ENCODE results near the gene DNM2. TPM values are rescaled to one million over a fixed set of nuclear protein-coding genes. Genes with fewer than 3 reads are reported as not detected.
A peak's percentile ranks its signal among the peaks of the same experiment; 100 is the strongest.

The DNM2 gene
- total and polyA plus RNA-seq, 2 experiments from 2014 or later, result 47.2 to 60.5 TPM

GRCh38 chr19:10766671-10767201 lies 48.9 kb downstream of the DNM2 start:
- no peaks in the 10 kb centered on the region for H4K20me1 ChIP-seq (ENCODE audit: insufficient read depth)
- peaks cover 17% of the 10 kb centered on the region for H3K4me1 ChIP-seq (ENCODE audit: insufficient read depth)
- TF ChIP-seq EZH2 (IDR thresholded peaks at IDR 0.05; ENCODE audit: insufficient read depth, poor library complexity, severe bottlenecking), result no peak
- TF ChIP-seq EZH2phosphoT487 (IDR thresholded peaks at IDR 0.05; ENCODE audit: insufficient read depth, low read depth), result no peak
- 0 out of 2 replicates have a peak overlapping the region, but pooled peaks have one; percentile 27 for H3K9ac ChIP-seq
- peak; percentile 57 for DNase-seq
- H3K79me2 ChIP-seq (ENCODE audit: insufficient read depth), result peaks cover 94% of the 10 kb centered on the region
- H3K4me2 ChIP-seq (ENCODE audit: unreplicated experiment), result no peak overlapping the region
- H3K27ac ChIP-seq, result no peak overlapping the region
- no peak overlapping the region for H2AFZ ChIP-seq
- no peak overlapping the region for H3K4me3 ChIP-seq
- 55 to 60% methylated on average over 8 to 10 of the region's 10 CpGs for WGBS, 2 experiments (ENCODE audit: low coverage in 1 of 2, low lambda C conversion rate in 2 of 2, missing lambda C conversion rate in 2 of 2)
- no peaks in the 10 kb centered on the region for H3K27me3 ChIP-seq (replicated peaks; ENCODE audit: insufficient read depth)
- no peaks in the 10 kb centered on the region for H3K9me3 ChIP-seq (ENCODE audit: low read depth)
- no peaks in the 10 kb centered on the region for H3K9me2 ChIP-seq (ENCODE audit: insufficient read depth)
- 0 out of 2 replicates have a peak, but pooled peaks cover under 1% of the 10 kb centered on the region for H3K36me3 ChIP-seq (ENCODE audit: low read depth)
- in situ Hi-C loops (cut with MboI), result no loop called here
- no peaks in the 10 kb centered on the region for H3F3A ChIP-seq (ENCODE audit: insufficient read depth)

- H3K9ac ChIP-seq, result no peak overlapping the region
- peaks cover 17% of the 10 kb centered on the region for H3K4me1 ChIP-seq (ENCODE audit: insufficient read depth)
- H3K27ac ChIP-seq, result no peak overlapping the region
- H3K79me2 ChIP-seq (ENCODE audit: insufficient read depth), result peaks cover 91% of the 10 kb centered on the region
- no peaks in the 10 kb centered on the region for H3K9me2 ChIP-seq (ENCODE audit: insufficient read depth)
- H3F3A ChIP-seq (ENCODE audit: insufficient read depth), result no peaks in the 10 kb centered on the region
- TF ChIP-seq EZH2 (IDR thresholded peaks at IDR 0.05; ENCODE audit: insufficient read depth, poor library complexity, severe bottlenecking) (no peak), EZH2phosphoT487 (IDR thresholded peaks at IDR 0.05; ENCODE audit: insufficient read depth, low read depth) (no peak)
- in situ Hi-C loops (cut with MboI), result no loop called here
- 97 to 98% methylated on average over 10 of the region's 10 CpGs for WGBS, 2 experiments (ENCODE audit: low coverage in 1 of 2, low lambda C conversion rate in 2 of 2, missing lambda C conversion rate in 2 of 2)
- no peak for DNase-seq
- H3K4me3 ChIP-seq, result no peak overlapping the region
- no peak overlapping the region for H2AFZ ChIP-seq
- H4K20me1 ChIP-seq (ENCODE audit: insufficient read depth), result no peaks in the 10 kb centered on the region
- no peaks in the 10 kb centered on the region for H3K27me3 ChIP-seq (replicated peaks; ENCODE audit: insufficient read depth)
- no peak overlapping the region for H3K4me2 ChIP-seq (ENCODE audit: unreplicated experiment)
- no peaks in the 10 kb centered on the region for H3K36me3 ChIP-seq (ENCODE audit: low read depth)
- H3K9me3 ChIP-seq (ENCODE audit: low read depth), result no peaks in the 10 kb centered on the region
These were observed 49.8 kb downstream of the DNM2 start for GRCh38 chr19:10767726-10768125.

DNA sequence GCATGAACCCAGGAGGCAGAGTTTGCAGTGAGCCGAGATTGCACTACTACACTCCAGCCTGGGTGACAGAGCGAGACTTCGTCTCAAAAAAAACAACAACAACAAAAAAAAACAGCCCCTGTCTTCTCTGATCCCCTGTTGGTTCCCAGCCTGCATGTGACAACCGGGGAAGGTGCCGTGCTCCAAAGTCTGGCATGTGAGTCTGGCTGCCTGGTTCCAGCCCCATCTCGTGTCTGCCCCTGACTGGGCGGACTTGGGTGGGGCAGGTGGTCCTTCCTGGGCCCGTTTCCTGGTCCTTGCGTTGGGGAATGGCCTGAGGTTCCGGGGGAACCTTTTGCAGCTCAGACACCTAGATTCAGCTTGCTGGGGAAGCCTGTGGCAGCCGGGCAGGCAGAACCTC lies 50.5 kb downstream of the DNM2 start:
- 90 to 95% methylated on average over 11 of the region's 11 CpGs for WGBS, 2 experiments (ENCODE audit: low coverage in 1 of 2, low lambda C conversion rate in 2 of 2, missing lambda C conversion rate in 2 of 2)
- in situ Hi-C loops (cut with MboI), result no loop called here
- H3K27me3 ChIP-seq (replicated peaks; ENCODE audit: insufficient read depth), result no peaks in the 10 kb centered on the region
- H3K4me1 ChIP-seq (ENCODE audit: insufficient read depth), result peaks cover 17% of the 10 kb centered on the region
- H2AFZ ChIP-seq, result no peak overlapping the region
- no peaks in the 10 kb centered on the region for H3K9me2 ChIP-seq (ENCODE audit: insufficient read depth)
- no peaks in the 10 kb centered on the region for H4K20me1 ChIP-seq (ENCODE audit: insufficient read depth)
- TF ChIP-seq EZH2phosphoT487 (IDR thresholded peaks at IDR 0.05; ENCODE audit: insufficient read depth, low read depth) (no peak), EZH2 (IDR thresholded peaks at IDR 0.05; ENCODE audit: insufficient read depth, poor library complexity, severe bottlenecking) (no peak)
- no peaks in the 10 kb centered on the region for H3K9me3 ChIP-seq (ENCODE audit: low read depth)
- H3K9ac ChIP-seq, result no peak overlapping the region
- peaks cover 84% of the 10 kb centered on the region for H3K79me2 ChIP-seq (ENCODE audit: insufficient read depth)
- no peak overlapping the region for H3K4me2 ChIP-seq (ENCODE audit: unreplicated experiment)
- H3K27ac ChIP-seq, result no peak overlapping the region
- H3K4me3 ChIP-seq, result no peak overlapping the region
- H3F3A ChIP-seq (ENCODE audit: insufficient read depth), result no peaks in the 10 kb centered on the region
- no peaks in the 10 kb centered on the region for H3K36me3 ChIP-seq (ENCODE audit: low read depth)
- DNase-seq, result no peak

DNA sequence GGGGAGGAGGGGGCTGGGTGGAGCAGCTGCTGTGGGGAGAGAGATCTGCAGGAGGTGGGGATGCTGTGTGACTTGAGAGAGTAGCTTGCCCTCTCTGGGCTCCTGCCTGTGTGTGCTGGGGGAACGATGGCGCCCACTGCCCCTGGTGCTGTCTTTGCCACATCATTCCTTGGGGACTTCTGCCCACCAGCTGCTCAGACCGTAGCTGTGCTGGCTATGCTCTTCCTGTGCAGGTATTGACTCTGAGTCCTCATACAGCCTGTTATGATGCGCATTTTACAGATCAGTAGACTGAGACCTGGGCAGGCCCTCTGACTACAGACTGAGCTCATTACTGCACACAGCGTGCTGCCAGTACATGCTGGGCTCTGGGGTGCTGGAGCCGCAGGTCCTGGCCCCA lies 51.1 kb downstream of the DNM2 start:
- no peak for DNase-seq
- no peak overlapping the region for H2AFZ ChIP-seq
- peaks cover 82% of the 10 kb centered on the region for H3K79me2 ChIP-seq (ENCODE audit: insufficient read depth)
- H3K27me3 ChIP-seq (replicated peaks; ENCODE audit: insufficient read depth), result no peaks in the 10 kb centered on the region
- no peak overlapping the region for H3K27ac ChIP-seq
- 89 to 96% methylated on average over 6 of the region's 6 CpGs for WGBS, 2 experiments (ENCODE audit: low coverage in 1 of 2, low lambda C conversion rate in 2 of 2, missing lambda C conversion rate in 2 of 2)
- no peak overlapping the region for H3K9ac ChIP-seq
- peaks cover 3% of the 10 kb centered on the region; the same call in 1 of the 2 replicates for H3K36me3 ChIP-seq (ENCODE audit: low read depth)
- H4K20me1 ChIP-seq (ENCODE audit: insufficient read depth), result no peaks in the 10 kb centered on the region
- no peaks in the 10 kb centered on the region for H3K9me3 ChIP-seq (ENCODE audit: low read depth)
- H3K4me3 ChIP-seq, result no peak overlapping the region
- H3K4me1 ChIP-seq (ENCODE audit: insufficient read depth), result peaks cover 17% of the 10 kb centered on the region
- H3K4me2 ChIP-seq (ENCODE audit: unreplicated experiment), result no peak overlapping the region
- no peaks in the 10 kb centered on the region for H3K9me2 ChIP-seq (ENCODE audit: insufficient read depth)
- H3F3A ChIP-seq (ENCODE audit: insufficient read depth), result no peaks in the 10 kb centered on the region
- in situ Hi-C loops (cut with MboI), result no loop called here
- TF ChIP-seq EZH2 (IDR thresholded peaks at IDR 0.05; ENCODE audit: insufficient read depth, poor library complexity, severe bottlenecking) (no peak), EZH2phosphoT487 (IDR thresholded peaks at IDR 0.05; ENCODE audit: insufficient read depth, low read depth) (no peak)
